Thoracic aorta (tissue), 2 donors: ENCODE data around the gene AGTPBP1. TPM values are rescaled to one million over a fixed set of nuclear protein-coding genes. Genes with fewer than 3 reads are reported as not detected.

Experiments
- ATAC-seq: fragments of 150-250 bp; one replicate; pipeline ENCODE4 v1.8.0; 2017; ENCODE audit warnings: low read depth; ENCODE audit not compliant: insufficient number of reproducible peaks, low FRiP score
- DNase-seq: peaks from one replicate; pipeline ENCODE4 v3.0.0-alpha.2; 2020; ENCODE audit warnings: low spot score
- H3K27ac ChIP-seq, 2 donors: fragments of 200-600 bp; sonication (generic); 1 replicate in 1 of 2; 2 replicates in 1 of 2; pipeline ENCODE4 v1.5.1; 2016; ENCODE audit warnings: mild to moderate bottlenecking in 2 of 2, moderate library complexity in 2 of 2
- H3K27me3 ChIP-seq: fragments of 200-600 bp; sonication (generic); replicated peaks from 2 replicates; pipeline ENCODE4 v1.6.0; 2016; ENCODE audit warnings: mild to moderate bottlenecking; ENCODE audit not compliant: insufficient read depth
- H3K36me3 ChIP-seq: fragments of 200-600 bp; sonication (generic); one replicate; pipeline ENCODE4 v1.5.1; 2016
- H3K4me1 ChIP-seq, 2 donors: fragments of 200-600 bp; sonication (generic); 1 replicate in 1 of 2; 2 replicates in 1 of 2; pipeline versions ENCODE4 v1.5.1 to v1.6.0; 2016; ENCODE audit warnings: low read depth in 2 of 2, mild to moderate bottlenecking in 1 of 2; ENCODE audit not compliant: control insufficient read depth in 1 of 2
- H3K4me3 ChIP-seq: fragments of 200-600 bp; sonication (generic); 2 replicates; pipeline ENCODE4 v1.5.1; 2016; ENCODE audit warnings: mild to moderate bottlenecking
- H3K9me3 ChIP-seq: fragments of 200-600 bp; sonication (generic); 2 replicates; pipeline ENCODE4 v1.5.1; 2016
- total RNA-seq, 2 donors: library from RNA; depleted of rRNA; stranded (reverse); fragments of >200 nt; gene quantifications; one replicate each; pipeline versions ENCODE4 v1.1.0 to v1.2.3, GENCODE V29; 2016
- TF ChIP-seq, protein P1 (sequence below): fragments of 200-600 bp; sonication (generic); IDR thresholded peaks from one replicate; pipeline ENCODE4 v1.5.1; 2019; ENCODE audit warnings: antibody characterized with exemption

The AGTPBP1 gene
- total RNA-seq, 2 donors from 2014 or later = 35.0 to 38.3 TPM

DNA sequence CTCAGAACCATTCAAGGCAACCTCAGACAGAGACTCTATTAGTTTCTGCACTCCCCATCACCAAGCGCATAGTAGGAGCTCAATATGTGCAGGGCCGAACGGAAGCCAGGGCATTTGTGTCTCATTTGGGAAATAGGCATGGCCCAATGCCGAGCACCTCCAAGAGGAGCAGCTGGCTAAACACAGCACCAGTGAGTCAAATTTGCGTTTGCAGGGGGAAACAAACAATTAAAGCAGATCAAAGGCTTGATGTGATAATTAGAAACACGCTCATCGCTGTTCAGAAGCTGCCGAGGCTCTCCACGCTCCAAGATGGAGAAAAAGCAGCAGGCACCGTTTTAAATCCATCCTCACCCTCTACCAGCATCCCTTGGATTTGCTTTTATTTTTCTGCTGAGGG is 225.3 kb downstream of the AGTPBP1 start:
- no peaks in the 10 kb centered on the region for H3K36me3 ChIP-seq
- no peak overlapping the region for H3K27ac ChIP-seq
- no peak for ATAC-seq
- TF ChIP-seq, protein P1, sequence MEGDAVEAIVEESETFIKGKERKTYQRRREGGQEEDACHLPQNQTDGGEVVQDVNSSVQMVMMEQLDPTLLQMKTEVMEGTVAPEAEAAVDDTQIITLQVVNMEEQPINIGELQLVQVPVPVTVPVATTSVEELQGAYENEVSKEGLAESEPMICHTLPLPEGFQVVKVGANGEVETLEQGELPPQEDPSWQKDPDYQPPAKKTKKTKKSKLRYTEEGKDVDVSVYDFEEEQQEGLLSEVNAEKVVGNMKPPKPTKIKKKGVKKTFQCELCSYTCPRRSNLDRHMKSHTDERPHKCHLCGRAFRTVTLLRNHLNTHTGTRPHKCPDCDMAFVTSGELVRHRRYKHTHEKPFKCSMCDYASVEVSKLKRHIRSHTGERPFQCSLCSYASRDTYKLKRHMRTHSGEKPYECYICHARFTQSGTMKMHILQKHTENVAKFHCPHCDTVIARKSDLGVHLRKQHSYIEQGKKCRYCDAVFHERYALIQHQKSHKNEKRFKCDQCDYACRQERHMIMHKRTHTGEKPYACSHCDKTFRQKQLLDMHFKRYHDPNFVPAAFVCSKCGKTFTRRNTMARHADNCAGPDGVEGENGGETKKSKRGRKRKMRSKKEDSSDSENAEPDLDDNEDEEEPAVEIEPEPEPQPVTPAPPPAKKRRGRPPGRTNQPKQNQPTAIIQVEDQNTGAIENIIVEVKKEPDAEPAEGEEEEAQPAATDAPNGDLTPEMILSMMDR = no peak
- H3K4me3 ChIP-seq = no peak overlapping the region
- H3K9me3 ChIP-seq = no peaks in the 10 kb centered on the region
- H3K4me1 ChIP-seq = no peaks in the 10 kb centered on the region
- no peak for DNase-seq
- no peaks in the 10 kb centered on the region for H3K27me3 ChIP-seq

DNA sequence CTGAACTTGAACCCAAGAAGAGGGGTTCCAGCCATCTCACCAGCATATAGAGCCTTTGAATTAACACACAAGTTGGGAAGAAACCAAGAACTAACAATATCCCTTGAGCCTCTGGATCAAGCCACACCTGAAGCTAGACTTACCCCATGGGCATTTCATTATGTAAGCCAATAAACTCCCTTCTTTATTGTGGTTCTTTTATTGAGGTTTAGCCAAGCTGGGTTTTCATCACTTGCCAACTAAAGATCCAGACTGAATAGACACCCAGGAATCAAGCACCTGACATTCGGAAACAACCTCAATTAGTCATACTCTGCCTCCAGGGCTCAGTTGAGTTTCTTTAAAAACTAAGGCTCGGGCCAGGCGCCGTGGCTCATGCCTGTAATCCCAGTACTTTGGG is 226.7 kb downstream of the AGTPBP1 start:
- DNase-seq (no peak), ATAC-seq (no peak)
- Histone ChIP-seq H3K36me3 (no peaks in the 10 kb centered on the region), H3K4me3 (no peak overlapping the region), H3K27ac (no peak overlapping the region), H3K9me3 (no peaks in the 10 kb centered on the region), H3K27me3 (no peaks in the 10 kb centered on the region), H3K4me1 (no peaks in the 10 kb centered on the region)
- TF ChIP-seq, protein P1 = no peak

DNA sequence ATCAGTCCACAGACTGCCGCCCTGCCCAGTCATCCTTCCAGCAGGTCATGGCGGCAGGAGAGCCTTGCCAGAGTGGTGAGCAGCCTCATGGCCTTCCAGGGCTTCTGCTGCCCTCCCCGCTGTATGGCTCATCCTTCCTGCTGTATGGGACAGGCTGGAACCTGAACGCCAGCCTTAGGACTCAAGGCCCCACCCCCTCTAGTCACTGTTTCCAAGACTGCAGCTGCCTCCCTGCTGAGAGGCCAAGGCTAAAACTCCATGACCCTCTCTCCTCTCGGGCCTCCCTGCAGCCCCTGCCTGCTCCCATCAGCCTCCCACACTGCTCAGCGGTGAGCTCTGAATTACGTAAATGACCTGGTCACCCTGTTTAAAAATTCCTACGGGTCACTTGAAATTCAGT is 227.5 kb downstream of the AGTPBP1 start:
- H3K36me3 ChIP-seq = no peaks in the 10 kb centered on the region
- no peak for DNase-seq
- TF ChIP-seq, protein P1 = no peak
- no peak overlapping the region for H3K27ac ChIP-seq
- no peaks in the 10 kb centered on the region for H3K9me3 ChIP-seq
- no peaks in the 10 kb centered on the region for H3K27me3 ChIP-seq
- no peaks in the 10 kb centered on the region for H3K4me1 ChIP-seq
- ATAC-seq = no peak
- H3K4me3 ChIP-seq = no peak overlapping the region

DNA sequence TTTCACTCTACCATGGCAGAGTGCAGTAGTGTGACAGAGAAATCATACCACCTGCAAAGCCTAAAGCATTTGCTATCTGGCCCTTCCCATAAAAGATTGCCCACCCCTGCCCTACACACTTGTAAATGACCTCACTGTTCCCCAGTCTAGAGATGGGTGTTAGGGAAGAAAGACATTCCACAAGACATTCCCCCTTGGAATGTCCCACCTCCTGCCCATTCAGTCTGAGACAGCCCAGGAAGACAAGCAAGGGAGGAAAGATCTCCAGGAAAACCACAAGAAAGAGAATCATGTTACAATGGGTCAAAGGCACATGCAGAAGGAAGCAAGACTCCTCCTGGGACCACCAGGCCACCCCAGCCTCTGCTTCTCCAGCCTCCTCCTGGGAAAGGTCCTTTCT is 230.0 kb downstream of the AGTPBP1 start:
- no peaks in the 10 kb centered on the region for H3K4me1 ChIP-seq
- H3K27me3 ChIP-seq = no peaks in the 10 kb centered on the region
- no peak overlapping the region for H3K4me3 ChIP-seq
- ATAC-seq = no peak
- H3K27ac ChIP-seq = no peak overlapping the region
- TF ChIP-seq, protein P1 = no peak
- no peaks in the 10 kb centered on the region for H3K9me3 ChIP-seq
- no peaks in the 10 kb centered on the region for H3K36me3 ChIP-seq
- no peak for DNase-seq

DNA sequence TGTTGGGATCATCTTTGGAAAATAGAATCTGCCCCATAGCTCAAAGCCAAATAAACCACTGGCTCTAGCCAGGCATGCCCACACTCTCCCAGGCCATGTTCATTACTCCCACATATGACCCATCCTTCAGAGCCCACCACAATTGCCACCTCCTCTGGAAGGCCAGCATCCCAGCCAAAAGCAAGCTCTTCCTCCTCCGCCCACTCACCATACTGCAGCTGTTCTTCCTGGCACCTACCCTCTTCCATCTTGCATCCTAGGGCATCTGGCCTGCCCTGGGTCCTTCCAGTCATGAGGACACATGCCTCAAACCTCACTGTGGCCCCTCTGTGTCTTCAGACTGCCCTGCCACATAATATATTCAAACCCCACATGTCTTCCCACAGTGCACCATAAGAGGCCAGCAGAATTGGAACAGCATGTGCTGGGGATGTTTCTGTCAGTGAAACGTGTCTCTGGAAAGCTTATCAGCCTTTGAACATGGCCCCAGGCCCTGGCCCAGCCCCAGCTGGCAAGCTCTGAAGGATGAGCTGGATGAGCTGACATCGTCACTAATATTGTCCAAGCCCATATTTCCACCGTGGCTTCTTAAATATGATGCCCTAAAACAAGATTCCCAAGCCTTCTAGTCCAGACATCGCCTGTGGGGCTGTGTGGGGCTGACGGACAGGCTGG is 230.8 kb downstream of the AGTPBP1 start:
- Histone ChIP-seq H3K4me3 (no peak overlapping the region), H3K27ac (no peak overlapping the region), H3K36me3 (no peaks in the 10 kb centered on the region), H3K27me3 (no peaks in the 10 kb centered on the region), H3K4me1 (no peaks in the 10 kb centered on the region), H3K9me3 (no peaks in the 10 kb centered on the region)
- DNase-seq (no peak), ATAC-seq (no peak)
- TF ChIP-seq, protein P1 = no peak
